ENCODE measurements around the gene SUN1. TPM values are rescaled to one million over a fixed set of nuclear protein-coding genes. Genes with fewer than 3 reads are reported as not detected.

SUN1 gene
- polyA plus RNA-seq, 3 donors from 2014 or later, result 19.3 to 31.5 (median 19.8) TPM

DNA sequence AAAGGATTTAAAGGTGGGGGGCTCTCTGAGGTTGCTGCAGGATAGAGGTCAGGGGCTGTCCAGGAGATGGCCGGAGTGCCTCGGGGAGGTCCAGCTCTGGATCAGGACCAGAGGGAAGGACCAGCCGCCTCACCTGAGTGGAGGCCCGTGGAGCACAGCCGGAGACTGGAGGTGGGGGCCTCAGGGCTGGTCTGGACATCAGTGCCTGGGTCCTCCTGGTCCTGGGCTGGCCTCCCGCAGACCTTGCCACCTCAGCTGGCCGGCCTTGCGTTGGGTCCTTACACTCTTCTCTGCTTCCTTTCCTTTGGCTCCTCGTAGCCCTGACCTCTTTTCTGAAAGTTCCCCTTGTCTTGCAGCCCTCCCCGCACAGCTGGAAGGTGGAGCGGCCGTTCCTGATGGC lies 2.0 kb downstream of the SUN1 start:
- Mint-ChIP-seq H3K4me3 (no peak overlapping the region), H3K27ac (no peak overlapping the region), H3K27me3 (ENCODE audit: low read depth in 3 of 3) (peaks cover 2 to 4% (median 3%) of the 10 kb centered on the region in 3 donors), H3K4me1 (peaks cover 34 to 44% of the 10 kb centered on the region in 2 donors), H3K9me3 (no peaks in the 10 kb centered on the region), H3K36me3 (peaks cover 0 to 7% (median 4%) of the 10 kb centered on the region in 3 donors)
- no peak for DNase-seq

GRCh38 chr7:835021-835420 lies 2.7 kb downstream of the SUN1 start:
- Mint-ChIP-seq H3K36me3 (peaks cover 3 to 11% (median 7%) of the 10 kb centered on the region in 3 donors), H3K27ac (peak overlapping the region in 1 of 6 donors; percentile 45), H3K27me3 (ENCODE audit: low read depth in 3 of 3) (peaks cover 2 to 4% (median 3%) of the 10 kb centered on the region in 3 donors), H3K9me3 (no peaks in the 10 kb centered on the region), H3K4me1 (peaks cover 34 to 44% of the 10 kb centered on the region in 2 donors), H3K4me3 (no peak overlapping the region)
- no peak for DNase-seq

DNA sequence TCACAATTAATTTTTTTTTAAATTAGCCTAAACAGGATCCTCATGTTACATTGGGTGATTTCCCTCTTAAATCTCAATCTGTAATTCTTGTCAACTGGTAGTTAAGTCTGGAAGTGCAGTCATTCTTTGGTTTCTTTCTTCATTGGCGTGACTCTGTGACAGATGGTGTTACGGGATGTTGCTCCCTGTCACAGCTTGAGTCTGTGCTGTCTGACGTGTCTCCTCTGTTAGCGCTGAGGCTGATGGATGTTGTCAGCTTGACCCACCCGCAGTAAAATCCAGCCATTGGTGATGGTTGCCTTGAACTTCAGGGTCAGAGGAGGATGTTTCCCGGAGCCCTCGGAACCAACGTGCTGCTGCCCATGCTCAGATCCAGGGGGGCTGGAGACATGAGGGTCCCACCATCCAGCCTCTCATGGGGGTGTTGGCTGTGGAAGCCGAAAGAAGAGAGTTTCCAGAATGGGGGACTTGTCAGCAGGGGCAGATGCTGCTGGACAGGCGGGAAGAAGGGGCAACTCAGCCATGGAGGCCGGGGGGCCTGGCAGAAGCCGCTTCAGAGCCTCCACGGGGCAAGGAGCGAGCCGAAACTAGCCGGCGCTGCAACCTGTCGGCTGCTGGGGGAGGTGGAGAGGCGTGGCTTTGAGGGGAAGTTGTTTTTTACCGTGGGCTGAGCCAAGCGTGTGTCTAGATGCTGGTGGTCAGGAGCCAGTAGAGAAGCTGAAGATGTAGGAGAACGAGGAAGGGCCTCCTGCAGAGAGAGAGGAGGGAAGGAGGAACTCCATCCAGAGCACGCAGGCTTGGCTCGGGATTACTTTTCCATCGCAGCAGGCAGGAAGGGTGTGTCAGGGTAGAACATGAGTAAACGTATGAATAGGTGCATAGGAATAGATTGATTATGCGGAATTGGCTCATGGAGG lies 3.5 kb downstream of the SUN1 start:
- peaks cover under 1 to 3% (median 2%) of the 10 kb centered on the region in 3 donors for H3K27me3 Mint-ChIP-seq (ENCODE audit: low read depth in 3 of 3)
- H3K27ac Mint-ChIP-seq, result peak overlapping the region in 2 of 6 donors; percentile 19 to 45
- peaks cover 3 to 11% (median 7%) of the 10 kb centered on the region in 3 donors for H3K36me3 Mint-ChIP-seq

DNA sequence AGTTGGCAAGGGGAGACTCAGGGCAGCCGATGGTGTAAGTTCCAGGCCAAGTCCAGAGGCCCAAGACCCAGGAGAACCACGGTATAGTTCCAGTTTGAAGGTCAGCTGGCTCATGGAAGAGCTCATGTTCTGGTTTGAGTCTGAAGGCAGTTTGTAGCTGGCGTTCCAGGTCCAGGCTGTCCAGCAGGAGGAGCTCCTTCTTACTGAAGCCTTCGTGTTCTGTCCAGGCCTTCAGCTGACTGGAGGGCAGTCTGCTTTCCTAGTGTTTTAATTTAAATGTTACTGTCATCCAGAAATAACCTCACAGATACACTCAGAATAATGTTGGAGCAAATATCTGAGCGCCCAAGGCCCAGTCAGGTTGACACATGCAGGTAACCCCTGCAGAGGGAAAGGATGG lies 4.2 kb downstream of the SUN1 start:
- no peak overlapping the region for H3K4me3 Mint-ChIP-seq
- H3K27me3 Mint-ChIP-seq (ENCODE audit: low read depth in 3 of 3), result peaks cover 0 to 2% (median 2%) of the 10 kb centered on the region in 3 donors
- no peak overlapping the region for H3K27ac Mint-ChIP-seq
- no peak for DNase-seq
- no peaks in the 10 kb centered on the region for H3K9me3 Mint-ChIP-seq
- H3K4me1 Mint-ChIP-seq, result peaks cover 22 to 31% of the 10 kb centered on the region in 2 donors
- H3K36me3 Mint-ChIP-seq, result peaks cover 3 to 14% (median 7%) of the 10 kb centered on the region in 3 donors

More for the DNA sequence above, 3.5 kb downstream of the SUN1 start:
- no peak for DNase-seq
- Mint-ChIP-seq H3K4me1 (peaks cover 27 to 37% of the 10 kb centered on the region in 2 donors), H3K9me3 (no peaks in the 10 kb centered on the region), H3K4me3 (peak overlapping the region in 1 of 5 donors; percentile 24)

GRCh38 chr7:837001-837400 lies 4.7 kb downstream of the SUN1 start:
- H3K9me3 Mint-ChIP-seq, result no peaks in the 10 kb centered on the region
- no peak overlapping the region for H3K4me3 Mint-ChIP-seq
- no peak overlapping the region for H3K27ac Mint-ChIP-seq
- no peak for DNase-seq
- peaks cover 3 to 17% (median 9%) of the 10 kb centered on the region in 3 donors for H3K36me3 Mint-ChIP-seq
- peaks cover 0 to 2% (median 2%) of the 10 kb centered on the region in 3 donors for H3K27me3 Mint-ChIP-seq (ENCODE audit: low read depth in 3 of 3)
- peaks cover 17 to 25% of the 10 kb centered on the region in 2 donors for H3K4me1 Mint-ChIP-seq

GRCh38 chr7:840001-840600 lies 7.8 kb downstream of the SUN1 start:
- Mint-ChIP-seq H3K9me3 (no peaks in the 10 kb centered on the region), H3K4me1 (peaks cover 4 to 14% of the 10 kb centered on the region in 2 donors), H3K4me3 (no peak overlapping the region), H3K27me3 (ENCODE audit: low read depth in 3 of 3) (peaks cover 0 to 2% (median 2%) of the 10 kb centered on the region in 3 donors), H3K36me3 (peaks cover 8 to 39% (median 16%) of the 10 kb centered on the region in 3 donors), H3K27ac (no peak overlapping the region)
- DNase-seq, result no peak

- peaks cover 0 to 2% (median 0%) of the 10 kb centered on the region in 3 donors for H3K27me3 Mint-ChIP-seq (ENCODE audit: low read depth in 3 of 3)
- H3K9me3 Mint-ChIP-seq, result no peaks in the 10 kb centered on the region
- no peak overlapping the region for H3K27ac Mint-ChIP-seq
- no peaks in the 10 kb centered on the region for H3K4me1 Mint-ChIP-seq
- H3K4me3 Mint-ChIP-seq, result no peak overlapping the region
- DNase-seq, result no peak
- H3K36me3 Mint-ChIP-seq, result peaks cover 14 to 41% (median 20%) of the 10 kb centered on the region in 3 donors
Observed at GRCh38 chr7:841943-842342, 9.7 kb downstream of the SUN1 start.

- no peak for DNase-seq
- no peaks in the 10 kb centered on the region for H3K4me1 Mint-ChIP-seq
- peaks cover 14 to 41% (median 20%) of the 10 kb centered on the region in 3 donors for H3K36me3 Mint-ChIP-seq
- no peaks in the 10 kb centered on the region for H3K27me3 Mint-ChIP-seq (ENCODE audit: low read depth in 3 of 3)
- H3K27ac Mint-ChIP-seq, result no peak overlapping the region
- no peaks in the 10 kb centered on the region for H3K9me3 Mint-ChIP-seq
- H3K4me3 Mint-ChIP-seq, result no peak overlapping the region
Observed at GRCh38 chr7:842431-843031, 10.3 kb downstream of the SUN1 start.

- H3K27me3 Mint-ChIP-seq (ENCODE audit: low read depth in 3 of 3), result no peaks in the 10 kb centered on the region
- no peaks in the 10 kb centered on the region for H3K9me3 Mint-ChIP-seq
- H3K4me3 Mint-ChIP-seq, result no peak overlapping the region
- no peak overlapping the region for H3K27ac Mint-ChIP-seq
- no peak for DNase-seq
- H3K36me3 Mint-ChIP-seq, result peaks cover 17 to 41% (median 21%) of the 10 kb centered on the region in 3 donors
- no peaks in the 10 kb centered on the region for H3K4me1 Mint-ChIP-seq
Observed at GRCh38 chr7:843230-843629, 11.0 kb downstream of the SUN1 start.

GRCh38 chr7:844043-844442 lies 11.8 kb downstream of the SUN1 start:
- no peak overlapping the region for H3K4me3 Mint-ChIP-seq
- peaks cover 21 to 45% (median 26%) of the 10 kb centered on the region in 3 donors for H3K36me3 Mint-ChIP-seq
- no peaks in the 10 kb centered on the region for H3K4me1 Mint-ChIP-seq
- no peaks in the 10 kb centered on the region for H3K9me3 Mint-ChIP-seq
- H3K27me3 Mint-ChIP-seq (ENCODE audit: low read depth in 3 of 3), result no peaks in the 10 kb centered on the region
- no peak overlapping the region for H3K27ac Mint-ChIP-seq
- DNase-seq, result no peak

GRCh38 chr7:844514-844913 lies 12.2 kb downstream of the SUN1 start:
- no peak overlapping the region for H3K27ac Mint-ChIP-seq
- no peak overlapping the region for H3K4me3 Mint-ChIP-seq
- peaks cover 25 to 49% (median 30%) of the 10 kb centered on the region in 3 donors for H3K36me3 Mint-ChIP-seq
- no peaks in the 10 kb centered on the region for H3K4me1 Mint-ChIP-seq
- no peak for DNase-seq
- no peaks in the 10 kb centered on the region for H3K9me3 Mint-ChIP-seq
- H3K27me3 Mint-ChIP-seq (ENCODE audit: low read depth in 3 of 3), result no peaks in the 10 kb centered on the region

DNA sequence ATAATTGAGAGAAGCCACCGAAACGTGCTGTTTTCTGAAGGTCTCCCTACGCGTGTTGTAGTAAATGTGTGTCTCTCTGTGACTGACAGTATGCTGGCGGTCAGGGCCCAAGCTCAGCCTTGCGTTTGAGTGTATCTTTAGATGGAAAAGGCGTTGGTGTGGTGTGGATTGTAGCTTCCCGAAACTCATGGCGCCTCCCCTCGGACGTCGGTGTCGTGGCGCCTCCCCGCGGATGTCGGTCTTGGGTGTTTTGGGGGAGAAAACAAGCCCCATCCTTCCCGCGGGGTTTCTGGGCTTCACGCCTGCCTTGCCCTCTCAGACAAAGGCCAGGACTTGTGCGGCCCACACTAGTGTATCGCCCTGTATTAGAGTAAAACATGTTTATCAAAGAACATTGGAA lies 12.8 kb downstream of the SUN1 start:
- H3K9me3 Mint-ChIP-seq, result no peaks in the 10 kb centered on the region
- peaks cover 28 to 50% (median 28%) of the 10 kb centered on the region in 3 donors for H3K36me3 Mint-ChIP-seq
- no peak overlapping the region for H3K27ac Mint-ChIP-seq
- no peaks in the 10 kb centered on the region for H3K4me1 Mint-ChIP-seq
- H3K4me3 Mint-ChIP-seq, result no peak overlapping the region
- peaks cover 0 to 2% (median 0%) of the 10 kb centered on the region in 3 donors for H3K27me3 Mint-ChIP-seq (ENCODE audit: low read depth in 3 of 3)
- no peak for DNase-seq

- peaks cover 28 to 50% (median 29%) of the 10 kb centered on the region in 3 donors for H3K36me3 Mint-ChIP-seq
- H3K9me3 Mint-ChIP-seq, result no peaks in the 10 kb centered on the region
- H3K4me1 Mint-ChIP-seq, result no peaks in the 10 kb centered on the region
- no peak overlapping the region for H3K27ac Mint-ChIP-seq
- peaks cover 0 to 2% (median 0%) of the 10 kb centered on the region in 3 donors for H3K27me3 Mint-ChIP-seq (ENCODE audit: low read depth in 3 of 3)
- no peak for DNase-seq
- H3K4me3 Mint-ChIP-seq, result no peak overlapping the region
Observed at GRCh38 chr7:845731-846130, 13.5 kb downstream of the SUN1 start.

Data from immature natural killer cell (primary cell).